ENCODE results near the gene MTHFSD. TPM values are rescaled to one million over a fixed set of nuclear protein-coding genes. Genes with fewer than 3 reads are reported as not detected.

The MTHFSD gene
- total RNA-seq, 1 donor from 2014 or later = 31.8 TPM

DNA sequence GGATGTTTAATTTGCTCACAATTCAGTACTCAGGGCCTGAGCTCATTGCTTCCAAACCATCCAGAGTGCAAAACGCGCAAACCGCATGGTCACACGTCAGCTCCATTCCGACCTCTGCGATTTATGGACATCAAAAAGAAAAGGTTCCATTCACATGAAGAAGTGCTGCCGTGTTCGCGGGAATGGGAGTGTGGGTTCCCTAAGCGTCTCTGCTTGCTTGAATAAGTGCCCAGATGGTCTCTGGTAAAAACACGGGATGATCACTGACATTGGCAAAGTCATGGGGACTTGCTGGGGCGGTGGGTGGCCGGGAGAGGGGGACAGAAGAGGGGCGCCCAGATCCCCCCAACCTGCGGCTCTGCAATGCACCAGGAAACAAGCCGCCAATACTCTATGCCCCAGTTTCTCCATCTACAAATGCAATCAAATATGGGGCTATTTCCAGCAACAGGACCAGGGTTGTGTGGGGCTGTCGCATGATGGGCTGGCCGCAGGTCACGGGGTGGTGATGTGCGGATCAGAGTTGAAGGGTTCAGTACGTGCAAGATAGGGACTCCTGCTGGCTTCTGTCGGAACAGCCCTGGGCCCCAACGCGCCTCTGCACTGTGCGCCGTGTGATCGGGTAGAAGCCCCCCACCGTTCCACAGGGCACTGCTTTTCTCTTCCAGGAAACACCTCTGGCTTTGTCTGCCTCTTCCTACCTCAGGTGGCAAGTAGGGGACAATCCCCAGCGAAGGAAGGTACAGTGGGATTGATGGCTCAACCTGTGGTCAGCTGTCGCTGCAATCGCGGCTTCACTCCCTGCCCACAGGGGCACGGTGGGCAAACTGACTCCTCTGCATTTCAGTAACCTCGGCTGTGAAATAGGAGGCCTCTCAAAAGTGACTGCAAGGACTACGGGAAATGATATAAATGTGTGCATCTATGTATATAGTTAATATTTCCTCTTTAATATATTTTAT lies 33.5 kb downstream of the MTHFSD start:
- H3K27me3 Mint-ChIP-seq (ENCODE audit: insufficient read depth) = peaks cover 24% of the 10 kb centered on the region
- no peak overlapping the region for H3K27ac Mint-ChIP-seq
- H3K4me3 Mint-ChIP-seq = no peak overlapping the region
- no peak for DNase-seq (ENCODE audit: low spot score)
- no peaks in the 10 kb centered on the region for H3K9me3 Mint-ChIP-seq
- H3K4me1 Mint-ChIP-seq (ENCODE audit: low read depth) = no peaks in the 10 kb centered on the region
- H3K36me3 Mint-ChIP-seq (ENCODE audit: low read depth) = no peaks in the 10 kb centered on the region
- intact Hi-C loops (cut with micrococcal nuclease) = no loop called here

DNA sequence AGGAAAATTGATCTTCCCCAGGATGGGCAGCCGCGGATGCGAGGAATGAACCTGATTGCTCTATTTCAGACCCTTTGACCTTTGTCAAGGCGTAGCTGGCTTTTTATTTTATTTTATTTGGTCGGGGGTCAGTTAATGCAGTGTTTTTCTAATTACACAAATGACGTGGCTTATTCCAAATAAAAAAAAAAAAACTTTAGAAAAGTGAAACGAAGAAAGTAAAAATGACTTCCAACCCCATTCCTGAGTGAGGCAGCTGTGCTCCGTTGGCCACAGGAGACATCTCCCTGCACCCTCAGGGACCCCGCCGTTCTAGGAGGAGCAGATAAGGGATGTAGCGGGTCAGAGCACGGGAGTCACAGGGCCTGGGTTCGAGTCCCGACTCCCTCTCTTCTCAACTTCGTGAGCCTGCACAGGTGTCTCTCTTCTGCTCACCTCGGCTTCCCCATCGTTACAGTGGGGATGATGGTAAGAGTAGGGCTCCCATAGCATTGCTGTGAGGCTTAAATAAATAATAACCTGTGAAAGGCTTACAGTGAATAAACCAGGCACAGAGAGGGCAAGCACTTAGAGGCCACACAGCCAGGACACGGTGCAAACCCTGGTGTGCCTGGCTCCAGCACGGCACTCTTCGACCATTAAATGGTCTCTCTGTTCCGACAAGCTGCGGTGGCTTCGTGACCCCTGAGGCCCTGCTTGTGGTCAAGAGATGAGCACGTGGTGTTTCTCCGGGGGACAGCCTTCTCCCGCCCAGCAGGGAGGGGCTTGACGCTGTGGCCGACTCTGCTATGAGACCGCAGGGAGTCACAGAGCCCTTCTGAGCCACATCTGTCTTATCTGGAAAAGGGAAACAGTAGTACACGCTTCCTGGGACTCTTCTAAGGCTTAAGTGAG lies 34.5 kb downstream of the MTHFSD start:
- no peak overlapping the region for H3K27ac Mint-ChIP-seq
- no peak overlapping the region for H3K4me3 Mint-ChIP-seq
- no peaks in the 10 kb centered on the region for H3K4me1 Mint-ChIP-seq (ENCODE audit: low read depth)
- intact Hi-C loops (cut with micrococcal nuclease) = loop anchor here (1.0 kb wide), 4 partner anchors 35 to 701 kb away; partner anchors contain the start of gene MTHFSD
- no peak for DNase-seq (ENCODE audit: low spot score)
- no peaks in the 10 kb centered on the region for H3K36me3 Mint-ChIP-seq (ENCODE audit: low read depth)
- H3K9me3 Mint-ChIP-seq = no peaks in the 10 kb centered on the region
- H3K27me3 Mint-ChIP-seq (ENCODE audit: insufficient read depth) = peaks cover 27% of the 10 kb centered on the region

DNA sequence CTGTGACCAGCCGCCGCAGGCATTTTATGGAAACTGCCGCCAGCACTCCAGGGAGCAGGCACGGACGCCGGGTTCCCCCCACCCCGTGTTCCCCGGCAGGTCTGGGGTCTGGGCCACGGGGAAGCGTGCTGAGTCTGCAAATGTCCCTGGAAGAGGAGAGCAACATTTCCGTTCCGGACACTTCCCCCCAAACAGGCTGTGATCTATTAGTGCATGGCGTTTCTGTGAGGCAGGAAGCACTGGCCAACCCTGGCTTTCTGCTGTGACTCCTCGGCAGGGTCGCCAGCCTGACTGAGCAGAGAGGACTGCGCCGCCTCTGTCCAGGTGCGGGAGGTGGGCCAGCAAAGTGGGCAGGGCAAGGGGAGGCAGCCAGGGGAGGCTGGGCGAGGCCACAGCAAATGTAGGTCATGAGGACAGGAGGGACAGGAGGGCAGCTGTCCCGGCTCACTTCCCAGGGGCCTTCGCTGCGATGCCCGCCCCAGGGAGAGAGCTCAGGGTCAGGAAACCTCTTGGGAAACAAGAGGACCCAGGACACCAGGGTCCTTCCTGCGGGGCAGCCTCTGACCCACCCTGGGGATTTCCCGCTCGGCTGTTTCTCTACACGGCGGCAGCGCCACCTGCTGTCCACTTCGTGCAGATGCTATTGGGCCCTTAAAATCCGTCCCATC lies 35.3 kb downstream of the MTHFSD start:
- Mint-ChIP-seq H3K9me3 (no peaks in the 10 kb centered on the region), H3K4me3 (peak overlapping the region; percentile 58), H3K4me1 (ENCODE audit: low read depth) (no peaks in the 10 kb centered on the region), H3K27me3 (ENCODE audit: insufficient read depth) (peaks cover 30% of the 10 kb centered on the region), H3K36me3 (ENCODE audit: low read depth) (no peaks in the 10 kb centered on the region), H3K27ac (no peak overlapping the region)
- DNase-seq (ENCODE audit: low spot score) = peak; percentile 47
- intact Hi-C loops (cut with micrococcal nuclease) = loop anchor here (1.0 kb wide), 4 partner anchors 36 to 700 kb away; partner anchors contain the start of gene MTHFSD

DNA sequence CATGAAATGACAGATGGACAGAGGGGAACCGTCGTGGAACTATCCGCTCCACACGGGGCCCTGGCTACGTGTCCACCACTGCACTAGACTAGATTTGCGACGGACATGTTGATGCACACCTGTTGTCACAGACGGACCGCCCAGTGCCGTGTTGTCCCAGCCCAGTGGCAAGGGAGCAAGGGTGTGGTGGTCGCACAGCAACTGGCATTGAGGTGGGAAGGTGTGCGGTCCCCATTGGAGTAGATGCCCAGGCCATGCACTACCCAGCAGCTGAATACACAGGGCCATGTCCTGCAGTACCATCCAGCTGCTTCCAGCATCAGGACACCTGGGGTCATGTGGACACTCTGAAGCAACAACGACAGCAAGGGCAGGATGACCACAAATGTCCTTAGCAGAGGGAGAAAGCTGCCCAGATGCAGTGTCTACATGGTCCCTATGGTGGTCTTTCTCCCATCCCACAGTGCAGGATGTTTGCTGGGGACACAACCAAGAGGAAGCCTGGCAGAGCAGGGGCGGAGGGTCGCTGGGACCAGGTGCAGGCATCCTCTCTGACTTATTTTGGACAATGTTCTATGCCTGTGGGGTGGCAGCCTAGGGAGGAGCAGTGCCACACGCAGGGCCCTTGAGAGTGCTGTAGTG lies 35.9 kb downstream of the MTHFSD start:
- intact Hi-C loops (cut with micrococcal nuclease) = no loop called here
- Mint-ChIP-seq H3K4me3 (peak overlapping the region; percentile 17), H3K27me3 (ENCODE audit: insufficient read depth) (peaks cover 37% of the 10 kb centered on the region), H3K9me3 (no peaks in the 10 kb centered on the region), H3K4me1 (ENCODE audit: low read depth) (no peaks in the 10 kb centered on the region), H3K27ac (no peak overlapping the region), H3K36me3 (ENCODE audit: low read depth) (no peaks in the 10 kb centered on the region)
- no peak for DNase-seq (ENCODE audit: low spot score)

DNA sequence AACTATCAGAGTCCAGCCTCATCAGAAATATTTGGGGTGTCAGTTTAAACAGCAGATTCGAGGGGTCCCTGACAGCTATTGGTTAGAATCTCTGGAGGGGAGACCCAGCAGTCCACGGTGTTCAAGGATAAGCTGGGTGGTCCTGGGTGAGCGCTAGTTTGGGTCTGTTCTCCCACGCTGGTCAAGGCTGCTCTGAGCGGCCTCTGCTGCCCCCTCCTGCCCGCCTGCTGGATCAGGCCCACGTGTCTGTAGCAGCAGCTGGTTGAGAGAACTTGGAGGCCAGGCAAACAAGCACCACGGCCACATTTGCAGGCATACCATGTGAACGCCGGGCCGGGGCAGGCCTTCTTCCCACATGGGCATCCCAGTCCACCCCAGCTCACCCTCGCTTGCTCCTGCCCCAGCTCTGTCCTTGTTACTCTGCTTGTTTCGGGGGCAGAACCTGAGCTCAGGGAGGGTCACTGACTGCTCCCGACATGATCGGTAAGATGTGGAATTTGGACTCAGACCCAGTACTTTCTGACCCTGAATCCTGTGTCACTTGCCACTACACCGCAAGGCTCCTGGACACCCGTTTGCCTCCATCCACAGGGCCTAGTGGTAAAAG lies 37.3 kb downstream of the MTHFSD start:
- no peak overlapping the region for H3K4me3 Mint-ChIP-seq
- H3K4me1 Mint-ChIP-seq (ENCODE audit: low read depth) = peaks cover 5% of the 10 kb centered on the region
- peaks cover 50% of the 10 kb centered on the region for H3K27me3 Mint-ChIP-seq (ENCODE audit: insufficient read depth)
- DNase-seq (ENCODE audit: low spot score) = no peak
- intact Hi-C loops (cut with micrococcal nuclease) = no loop called here
- H3K36me3 Mint-ChIP-seq (ENCODE audit: low read depth) = peaks cover 2% of the 10 kb centered on the region
- no peak overlapping the region for H3K27ac Mint-ChIP-seq
- no peaks in the 10 kb centered on the region for H3K9me3 Mint-ChIP-seq

DNA sequence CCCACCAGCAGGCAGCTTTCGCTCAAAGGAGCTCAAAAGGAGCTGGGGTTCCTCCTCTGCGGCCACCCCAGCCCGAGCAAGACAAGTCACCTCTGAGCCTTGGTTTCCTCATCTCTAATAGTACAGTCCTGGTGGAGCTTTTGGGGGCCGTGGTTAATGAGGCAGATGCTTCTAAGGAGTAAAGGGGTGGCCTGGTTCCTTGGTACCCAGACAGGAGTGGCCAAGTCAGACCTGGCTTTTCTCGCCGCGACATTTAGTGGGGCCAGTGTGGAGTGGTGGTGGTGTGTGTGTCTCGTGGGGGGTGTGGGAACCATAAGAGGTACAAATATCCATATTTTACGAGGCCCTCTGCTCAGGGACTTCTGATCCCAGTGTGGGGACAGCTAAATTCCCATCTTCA lies 38.0 kb downstream of the MTHFSD start:
- DNase-seq (ENCODE audit: low spot score) = no peak
- Mint-ChIP-seq H3K36me3 (ENCODE audit: low read depth) (peaks cover 2% of the 10 kb centered on the region), H3K27ac (peak overlapping the region; percentile 44), H3K4me3 (no peak overlapping the region), H3K27me3 (ENCODE audit: insufficient read depth) (peaks cover 51% of the 10 kb centered on the region), H3K9me3 (no peaks in the 10 kb centered on the region), H3K4me1 (ENCODE audit: low read depth) (peaks cover 5% of the 10 kb centered on the region)
- intact Hi-C loops (cut with micrococcal nuclease) = no loop called here

DNA sequence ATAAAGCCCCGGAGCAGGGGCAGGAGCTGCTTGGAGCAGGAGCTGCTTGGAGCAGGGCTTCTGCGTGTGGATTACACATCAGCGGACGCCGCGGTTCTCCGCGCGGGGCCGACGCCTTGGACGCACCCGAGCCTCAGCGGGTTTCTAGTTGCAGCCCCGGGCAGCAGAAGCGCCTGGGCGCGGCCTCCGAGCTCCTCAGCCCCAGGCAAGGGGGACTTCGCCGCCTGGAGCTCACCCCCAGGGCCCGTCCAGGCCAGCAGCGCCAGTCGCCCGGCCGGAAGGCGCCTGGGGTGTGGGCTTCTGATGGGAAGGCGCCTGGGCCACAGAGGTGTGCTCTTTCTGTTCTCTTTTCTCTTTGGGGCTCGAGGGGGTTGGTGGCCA lies 38.4 kb downstream of the MTHFSD start:
- intact Hi-C loops (cut with micrococcal nuclease) = no loop called here

DNA sequence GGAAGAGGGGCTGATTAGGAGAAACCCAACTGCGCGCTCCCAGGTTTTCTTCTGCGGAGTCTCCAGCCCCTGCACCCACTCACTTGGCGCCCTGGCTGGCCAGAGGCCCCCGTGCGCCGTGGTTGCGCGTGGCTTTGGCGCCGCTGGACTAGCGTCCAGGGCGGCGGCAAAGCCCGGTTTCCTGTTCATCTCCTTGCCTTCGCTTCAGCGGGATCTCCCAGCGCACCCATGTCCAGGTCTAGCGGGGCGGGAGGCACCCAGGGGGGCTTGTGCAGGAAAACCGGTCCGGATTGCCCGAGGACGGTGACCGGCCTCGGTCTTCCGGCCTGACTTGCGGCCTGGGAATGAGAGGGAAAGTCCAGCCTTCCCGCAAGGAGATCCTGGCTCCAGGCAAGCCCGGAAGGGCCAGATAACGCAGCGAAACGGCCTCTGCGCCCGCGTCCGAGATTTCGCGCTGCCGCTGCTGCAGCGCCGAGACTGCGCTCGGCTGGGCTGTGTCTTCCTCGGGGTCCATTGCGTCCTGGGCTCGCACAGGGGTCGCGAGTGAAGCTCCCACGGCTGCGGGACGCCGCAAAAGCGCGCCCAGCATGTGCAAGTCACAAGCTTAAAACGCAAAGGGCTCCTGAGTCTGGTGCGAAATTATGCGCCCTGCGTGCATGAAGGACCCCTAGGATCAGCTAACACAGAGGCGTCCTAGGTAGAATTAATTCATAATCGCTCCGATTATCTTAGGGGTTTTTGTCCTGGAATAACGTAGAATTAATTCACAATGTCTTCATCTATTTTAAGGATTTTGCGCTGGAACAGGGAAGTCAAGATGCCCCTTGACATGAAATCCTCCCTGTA lies 39.0 kb downstream of the MTHFSD start:
- Mint-ChIP-seq H3K27ac (peak overlapping the region; percentile 29), H3K36me3 (ENCODE audit: low read depth) (peaks cover 2% of the 10 kb centered on the region)

More for the DNA sequence above, 38.4 kb downstream of the MTHFSD start:
- Mint-ChIP-seq H3K9me3 (no peaks in the 10 kb centered on the region), H3K27me3 (ENCODE audit: insufficient read depth) (peaks cover 53% of the 10 kb centered on the region), H3K27ac (peak overlapping the region; percentile 44), H3K36me3 (ENCODE audit: low read depth) (peaks cover 2% of the 10 kb centered on the region), H3K4me3 (no peak overlapping the region), H3K4me1 (ENCODE audit: low read depth) (peaks cover 5% of the 10 kb centered on the region)
- DNase-seq (ENCODE audit: low spot score) = no peak

DNA sequence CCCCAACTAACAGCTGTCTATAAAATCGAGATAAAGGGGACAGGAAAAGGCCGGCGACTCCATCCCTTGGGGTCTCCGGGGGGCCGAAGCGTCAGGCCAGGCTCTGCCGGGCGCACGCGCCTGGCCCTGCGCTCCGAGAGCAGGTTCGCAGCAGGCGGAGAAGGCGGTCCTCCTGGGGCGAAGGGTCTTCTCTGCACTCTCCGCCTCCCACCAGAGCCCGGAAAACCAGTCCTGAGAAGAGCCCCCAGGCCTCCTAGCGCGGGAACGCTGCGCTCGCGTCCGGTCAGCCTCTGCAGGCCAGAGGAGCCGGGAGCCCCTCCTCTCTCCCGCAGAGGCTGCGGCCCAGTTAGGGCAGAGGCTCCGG lies 39.6 kb downstream of the MTHFSD start:
- no peak for DNase-seq (ENCODE audit: low spot score)

More for the DNA sequence above, 39.0 kb downstream of the MTHFSD start:
- DNase-seq (ENCODE audit: low spot score) = no peak
- H3K4me1 Mint-ChIP-seq (ENCODE audit: low read depth) = peaks cover 5% of the 10 kb centered on the region
- intact Hi-C loops (cut with micrococcal nuclease) = loop anchor here (2.0 kb wide), 2 partner anchors 21 to 49 kb away; no protein-coding TSS in a partner anchor
- peaks cover 56% of the 10 kb centered on the region for H3K27me3 Mint-ChIP-seq (ENCODE audit: insufficient read depth)
- H3K9me3 Mint-ChIP-seq = no peaks in the 10 kb centered on the region
- no peak overlapping the region for H3K4me3 Mint-ChIP-seq

DNA sequence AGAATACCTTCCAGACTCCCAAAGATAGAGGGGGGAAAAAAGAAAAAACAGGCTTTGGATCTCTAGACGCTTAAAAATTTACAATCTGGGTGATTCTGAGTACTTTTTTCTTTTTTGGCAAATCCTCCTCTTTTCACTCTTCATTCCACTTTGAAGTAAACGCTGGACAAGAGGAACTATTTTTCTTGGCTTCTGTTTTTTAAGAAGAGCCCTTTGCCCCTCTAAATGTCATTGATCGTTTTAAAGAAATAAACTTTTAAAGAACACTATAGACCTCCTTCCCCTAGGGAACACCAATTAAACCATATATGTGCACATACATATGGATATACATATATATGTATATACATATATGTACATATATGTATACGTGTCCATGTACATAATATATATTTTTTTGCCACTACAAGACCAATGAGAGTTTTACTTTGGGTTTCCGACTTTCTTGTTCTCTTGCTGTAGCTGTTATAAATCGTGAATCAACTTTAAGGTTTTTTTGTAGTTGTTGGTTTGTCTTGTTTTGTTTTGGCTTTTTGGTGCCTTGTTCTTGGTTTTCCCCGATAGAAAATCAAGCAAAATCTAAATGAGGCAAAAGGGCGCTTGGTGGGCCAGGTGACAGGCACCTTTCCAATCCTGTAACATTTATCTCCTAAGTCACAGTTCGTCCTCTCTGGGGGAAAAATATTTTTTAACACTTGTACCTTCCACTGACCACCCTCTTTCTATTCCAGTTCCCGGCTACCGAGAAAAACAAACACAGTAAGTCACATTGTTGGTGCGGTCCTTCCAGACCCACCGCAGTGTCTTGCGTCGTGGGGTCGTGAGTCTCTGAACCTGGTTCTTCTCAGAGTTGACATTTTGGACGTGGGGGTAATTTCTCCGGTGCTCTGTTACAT lies 40.3 kb downstream of the MTHFSD start:
- DNase-seq (ENCODE audit: low spot score) = no peak
- Mint-ChIP-seq H3K36me3 (ENCODE audit: low read depth) (peaks cover 2% of the 10 kb centered on the region), H3K27ac (peak overlapping the region; percentile 53), H3K4me1 (ENCODE audit: low read depth) (peaks cover 5% of the 10 kb centered on the region), H3K9me3 (no peaks in the 10 kb centered on the region), H3K4me3 (no peak overlapping the region), H3K27me3 (ENCODE audit: insufficient read depth) (peaks cover 56% of the 10 kb centered on the region)
- intact Hi-C loops (cut with micrococcal nuclease) = loop anchor here (2.0 kb wide), 2 partner anchors 20 to 50 kb away; no protein-coding TSS in a partner anchor

More for the DNA sequence above, 39.6 kb downstream of the MTHFSD start:
- intact Hi-C loops (cut with micrococcal nuclease) = loop anchor here (2.0 kb wide), 2 partner anchors 21 to 49 kb away; no protein-coding TSS in a partner anchor
- peaks cover 5% of the 10 kb centered on the region for H3K4me1 Mint-ChIP-seq (ENCODE audit: low read depth)
- H3K36me3 Mint-ChIP-seq (ENCODE audit: low read depth) = peaks cover 2% of the 10 kb centered on the region
- peaks cover 56% of the 10 kb centered on the region for H3K27me3 Mint-ChIP-seq (ENCODE audit: insufficient read depth)
- no peak overlapping the region for H3K4me3 Mint-ChIP-seq
- H3K9me3 Mint-ChIP-seq = no peaks in the 10 kb centered on the region
- H3K27ac Mint-ChIP-seq = no peak overlapping the region
